ENCODE measurements around the gene KCNAB1.
A peak's percentile ranks its signal among the peaks of the same experiment; 100 is the strongest.
"Not testable (repeated sequence)": the region's sequence is repeated elsewhere in the genome, so short reads cannot be mapped to it uniquely, and the experiment has no call there.

The KCNAB1 gene

GRCh38 chr3:156176048-156176447 is 55.7 kb downstream of the KCNAB1 start:
- DNase-seq (ENCODE audit: low read depth) = no peak

GRCh38 chr3:156176629-156177210 is 56.3 kb downstream of the KCNAB1 start:
- DNase-seq (ENCODE audit: low read depth) = no peak

- DNase-seq (ENCODE audit: low read depth) = peak; percentile 8
These were observed 59.7 kb downstream of the KCNAB1 start for GRCh38 chr3:156180077-156180476.

GRCh38 chr3:156181509-156181908 is 61.1 kb downstream of the KCNAB1 start:
- DNase-seq (ENCODE audit: low read depth) = peak; percentile 75

- DNase-seq (ENCODE audit: low read depth) = no peak
These were observed 63.0 kb downstream of the KCNAB1 start for GRCh38 chr3:156183396-156183795.

GRCh38 chr3:156184156-156184555 is 63.8 kb downstream of the KCNAB1 start:
- no peak for DNase-seq (ENCODE audit: low read depth)

- peak; percentile 60 for DNase-seq (ENCODE audit: low read depth)
These were observed 66.9 kb downstream of the KCNAB1 start for GRCh38 chr3:156187146-156187769.

- DNase-seq (ENCODE audit: low read depth) = no peak
These were observed 68.4 kb downstream of the KCNAB1 start for GRCh38 chr3:156188757-156189156.

- peak; percentile 6 for DNase-seq (ENCODE audit: low read depth)
These were observed 69.5 kb downstream of the KCNAB1 start for GRCh38 chr3:156189927-156190326.

- DNase-seq (ENCODE audit: low read depth) = not testable (repeated sequence)
These were observed 74.6 kb downstream of the KCNAB1 start for GRCh38 chr3:156194945-156195344.

- not testable (repeated sequence) for DNase-seq (ENCODE audit: low read depth)
These were observed 76.8 kb downstream of the KCNAB1 start for GRCh38 chr3:156197152-156197551.

GRCh38 chr3:156201411-156202405 is 81.3 kb downstream of the KCNAB1 start:
- no peak for DNase-seq (ENCODE audit: low read depth)

GRCh38 chr3:156206157-156206556 is 85.8 kb downstream of the KCNAB1 start:
- DNase-seq (ENCODE audit: low read depth) = no peak

- peak; percentile 31 for DNase-seq (ENCODE audit: low read depth)
These were observed 87.7 kb downstream of the KCNAB1 start for GRCh38 chr3:156207802-156208685.

- peak; percentile 20 for DNase-seq (ENCODE audit: low read depth)
These were observed 89.4 kb downstream of the KCNAB1 start for GRCh38 chr3:156209631-156210335.

- DNase-seq (ENCODE audit: low read depth) = peak; percentile 45
These were observed 91.2 kb downstream of the KCNAB1 start for GRCh38 chr3:156211583-156211982.

GRCh38 chr3:156214676-156215075 is 94.3 kb downstream of the KCNAB1 start:
- DNase-seq (ENCODE audit: low read depth) = no peak

GRCh38 chr3:156215751-156216150 is 95.4 kb downstream of the KCNAB1 start:
- no peak for DNase-seq (ENCODE audit: low read depth)

- no peak for DNase-seq (ENCODE audit: low read depth)
These were observed 95.8 kb downstream of the KCNAB1 start for GRCh38 chr3:156216216-156216615.

GRCh38 chr3:156216852-156217251 is 96.5 kb downstream of the KCNAB1 start:
- DNase-seq (ENCODE audit: low read depth) = no peak

Measured in amniotic epithelial cell (primary cell).